Kidney (tissue), 14 donors: Measurements from ENCODE around the gene RALGAPB. TPM values are rescaled to one million over a fixed set of nuclear protein-coding genes. Genes with fewer than 3 reads are reported as not detected.

Source experiments
- DNase-seq, 5 donors: peaks; one replicate each; pipeline ENCODE4 v3.0.0-alpha.2; 2013 to 2020
- FAIRE-seq: peaks from 2 replicates; lab custom pipeline; 2012; peaks lifted over from hg19 to GRCh38; lab: Jason Lieb, UNC
- H3K27ac ChIP-seq, 2 donors: one replicate each; pipeline ENCODE4 v1.7.0; 2013; ENCODE audit warnings: low read depth in 2 of 2, low read length in 2 of 2, inconsistent platforms in 1 of 2
- H3K27me3 ChIP-seq: one replicate; pipeline ENCODE4 v1.7.1; 2013; ENCODE audit warnings: low read length, inconsistent platforms; ENCODE audit not compliant: control insufficient read depth, insufficient read depth
- H3K36me3 ChIP-seq, 3 donors: one replicate each; pipeline versions ENCODE4 v1.7.0 to v1.7.1; 2013; ENCODE audit warnings: low read length in 3 of 3, control low read depth in 1 of 3, inconsistent platforms in 1 of 3; ENCODE audit not compliant: insufficient read depth in 3 of 3, control insufficient read depth in 2 of 3
- H3K4me1 ChIP-seq, 3 donors: one replicate each; pipeline versions ENCODE4 v1.7.0 to v1.7.1; 2013; ENCODE audit warnings: low read length in 3 of 3, inconsistent platforms in 1 of 3, low read depth in 1 of 3; ENCODE audit not compliant: control insufficient read depth in 2 of 3, insufficient read depth in 2 of 3
- H3K4me3 ChIP-seq, 3 donors: one replicate each; pipeline versions ENCODE4 v1.7.0 to v1.8.1; 2013; ENCODE audit warnings: low read length in 3 of 3, control low read depth in 1 of 3, inconsistent platforms in 1 of 3
- H3K9ac ChIP-seq, 3 donors: one replicate each; pipeline versions ENCODE4 v1.7.0 to v1.7.1; 2013; ENCODE audit warnings: low read length in 3 of 3, control low read depth in 1 of 3, inconsistent platforms in 1 of 3
- H3K9me3 ChIP-seq, 3 donors: one replicate each; pipeline versions ENCODE4 v1.7.0 to v1.7.1; 2013; ENCODE audit warnings: low read length in 3 of 3, control low read depth in 1 of 3, inconsistent platforms in 1 of 3; ENCODE audit not compliant: control insufficient read depth in 2 of 3, insufficient read depth in 1 of 3
- intact Hi-C: fragments of 100-400 bp; cut with DNase I; formaldehyde crosslinking; loops from one replicate; pipeline ENCODE4 v1.11.1; 2022
- polyA plus RNA-seq: library from polyadenylated mRNA; stranded (reverse); fragments of 350-450 nt; fragmentation: Illumina TruSeq; extraction: RNeasy Lipid Tissue Mini Kit (QIAGEN cat#74804); gene quantifications from one replicate; pipeline ENCODE4 v1.2.3, GENCODE V29; 2014; ENCODE audit warnings: low read depth, low replicate concordance; ENCODE audit not compliant: insufficient read depth
- total RNA-seq: library from RNA; stranded (reverse); fragmentation: NEBNext Ultra II Directional; extraction: Animal tissue kit (Norgen Biotek cat#: 25700); gene quantifications from one replicate; pipeline ENCODE4 v1.2.1, GENCODE V29; 2021
- TF ChIP-seq, protein P1 (sequence below): IDR thresholded peaks from 3 replicates; pipeline ENCODE4 v1.5.1; 2012; ENCODE audit warnings: mild to moderate bottlenecking, moderate library complexity, borderline replicate concordance; ENCODE audit not compliant: insufficient read depth; ENCODE audit errors: extremely low read depth
- donor health status: control.
- donor health status: control.
- donor health status: control.
- donor health status: control.
- donor health status: control.
- donor health status: DM: yes; HTN: yes; CAD: no.
- donor health status: Normal renal cell carcinoma (clear cell type).

The RALGAPB gene
- total and polyA plus RNA-seq, 2 donors from 2014 or later = 9.4 to 43.3 TPM

DNA sequence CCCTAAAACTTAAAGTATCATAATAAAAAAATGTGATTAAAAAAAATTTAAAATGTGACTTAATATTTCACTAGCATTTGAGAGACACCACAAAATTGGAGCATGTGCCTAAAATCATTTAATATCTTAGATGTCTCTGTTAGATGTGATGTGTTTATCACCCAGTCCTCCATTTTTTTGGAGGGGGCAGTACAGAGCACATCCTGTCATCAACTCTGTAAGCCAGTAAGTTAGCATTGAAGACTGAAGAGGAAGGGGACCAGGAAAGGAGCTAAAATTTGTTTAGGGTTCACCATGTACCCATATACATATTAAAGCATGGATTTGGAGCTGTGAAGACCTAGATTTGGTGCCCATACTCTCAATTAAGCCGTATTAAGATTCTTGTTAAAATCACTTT is 77.6 kb downstream of the RALGAPB start:
- Histone ChIP-seq H3K4me1 (no peaks in the 10 kb centered on the region), H3K36me3 (peaks cover 6 to 39% (median 28%) of the 10 kb centered on the region in 3 donors), H3K27ac (no peak overlapping the region), H3K9me3 (no peaks in the 10 kb centered on the region), H3K9ac (no peak overlapping the region), H3K4me3 (no peak overlapping the region), H3K27me3 (no peaks in the 10 kb centered on the region)
- FAIRE-seq = no peak
- intact Hi-C loops = no loop called here
- DNase-seq = no peak
- TF ChIP-seq, protein P1, sequence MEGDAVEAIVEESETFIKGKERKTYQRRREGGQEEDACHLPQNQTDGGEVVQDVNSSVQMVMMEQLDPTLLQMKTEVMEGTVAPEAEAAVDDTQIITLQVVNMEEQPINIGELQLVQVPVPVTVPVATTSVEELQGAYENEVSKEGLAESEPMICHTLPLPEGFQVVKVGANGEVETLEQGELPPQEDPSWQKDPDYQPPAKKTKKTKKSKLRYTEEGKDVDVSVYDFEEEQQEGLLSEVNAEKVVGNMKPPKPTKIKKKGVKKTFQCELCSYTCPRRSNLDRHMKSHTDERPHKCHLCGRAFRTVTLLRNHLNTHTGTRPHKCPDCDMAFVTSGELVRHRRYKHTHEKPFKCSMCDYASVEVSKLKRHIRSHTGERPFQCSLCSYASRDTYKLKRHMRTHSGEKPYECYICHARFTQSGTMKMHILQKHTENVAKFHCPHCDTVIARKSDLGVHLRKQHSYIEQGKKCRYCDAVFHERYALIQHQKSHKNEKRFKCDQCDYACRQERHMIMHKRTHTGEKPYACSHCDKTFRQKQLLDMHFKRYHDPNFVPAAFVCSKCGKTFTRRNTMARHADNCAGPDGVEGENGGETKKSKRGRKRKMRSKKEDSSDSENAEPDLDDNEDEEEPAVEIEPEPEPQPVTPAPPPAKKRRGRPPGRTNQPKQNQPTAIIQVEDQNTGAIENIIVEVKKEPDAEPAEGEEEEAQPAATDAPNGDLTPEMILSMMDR = no peak

DNA sequence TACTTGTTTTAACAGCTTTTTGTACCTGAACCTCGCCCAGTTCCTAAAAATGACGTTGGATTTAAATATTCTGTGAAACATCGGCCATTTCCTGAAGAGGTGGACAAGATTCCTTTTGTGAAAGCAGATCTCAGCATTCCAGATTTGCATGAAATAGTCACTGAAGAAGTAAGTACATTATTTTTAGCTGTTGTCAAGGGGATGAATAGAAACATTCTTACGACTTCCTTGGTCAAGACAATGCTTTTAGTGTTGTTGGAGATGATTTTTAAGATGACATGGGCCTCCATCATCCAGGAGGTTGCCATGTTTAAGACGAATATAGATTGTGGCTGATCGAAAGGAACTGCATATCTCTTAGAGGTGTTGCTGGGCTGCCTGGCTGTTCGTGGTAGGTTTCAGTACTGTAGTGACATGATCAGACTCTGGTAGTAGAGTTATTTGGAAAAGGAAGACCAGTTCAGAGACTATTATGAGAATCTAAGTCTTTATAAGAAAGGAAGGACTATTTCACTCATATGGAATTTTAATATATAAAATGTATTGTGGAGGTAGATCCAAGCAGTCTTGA is 78.5 kb downstream of the RALGAPB start:
- Histone ChIP-seq H3K4me1 (no peaks in the 10 kb centered on the region), H3K27me3 (no peaks in the 10 kb centered on the region), H3K27ac (no peak overlapping the region), H3K36me3 (peaks cover 6 to 30% (median 23%) of the 10 kb centered on the region in 3 donors), H3K4me3 (no peak overlapping the region), H3K9ac (no peak overlapping the region), H3K9me3 (no peaks in the 10 kb centered on the region)
- DNase-seq (no peak), FAIRE-seq (no peak)
- intact Hi-C loops = no loop called here
- TF ChIP-seq, protein P1 = no peak

DNA sequence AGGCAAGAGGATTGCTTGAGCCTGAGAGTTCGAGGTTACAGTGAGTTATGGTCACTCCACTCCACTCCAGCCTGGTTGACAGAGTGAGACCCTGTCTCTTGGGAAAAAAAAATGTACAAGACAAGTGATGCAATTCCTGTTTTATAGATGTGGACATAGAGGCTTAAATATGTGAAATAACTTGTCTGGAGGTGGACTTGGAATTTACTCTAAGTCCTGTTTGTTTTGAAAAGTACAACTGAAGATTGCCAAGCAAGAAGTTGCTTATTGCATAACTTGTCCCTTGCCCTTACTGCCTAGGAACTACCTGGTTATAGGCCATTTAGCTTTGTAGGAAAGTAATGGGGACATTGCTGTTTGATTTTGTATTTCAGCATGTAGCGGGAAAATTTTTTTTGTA is 82.3 kb downstream of the RALGAPB start:
- TF ChIP-seq, protein P1 = no peak
- Histone ChIP-seq H3K4me1 (no peaks in the 10 kb centered on the region), H3K27ac (no peak overlapping the region), H3K27me3 (no peaks in the 10 kb centered on the region), H3K36me3 (peaks cover 9 to 30% (median 20%) of the 10 kb centered on the region in 3 donors), H3K9ac (no peak overlapping the region), H3K4me3 (no peak overlapping the region), H3K9me3 (no peaks in the 10 kb centered on the region)
- DNase-seq = no peak
- intact Hi-C loops = no loop called here
- no peak for FAIRE-seq

DNA sequence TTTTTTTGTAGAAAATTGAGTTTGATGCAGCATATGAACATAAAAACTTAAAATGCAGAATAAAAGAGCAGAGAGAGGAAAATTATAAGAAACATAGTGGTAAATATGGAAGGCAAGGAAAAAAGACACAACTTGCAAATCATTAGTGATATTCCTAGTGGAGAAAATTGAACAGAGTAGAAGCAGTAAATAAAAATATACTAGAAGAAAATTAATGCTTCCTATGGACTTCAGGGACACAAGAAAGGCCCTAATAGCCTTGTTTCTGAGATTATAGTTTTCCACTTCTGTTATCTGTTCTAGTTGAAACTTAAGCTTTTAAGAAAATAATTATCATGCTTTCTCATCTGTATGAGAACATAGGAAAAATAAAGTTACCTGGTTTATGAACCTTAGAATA is 82.8 kb downstream of the RALGAPB start:
- DNase-seq = no peak
- intact Hi-C loops = no loop called here
- H3K4me1 ChIP-seq = no peaks in the 10 kb centered on the region
- H3K9me3 ChIP-seq = no peaks in the 10 kb centered on the region
- H3K27ac ChIP-seq = no peak overlapping the region
- H3K4me3 ChIP-seq = no peak overlapping the region
- no peak overlapping the region for H3K9ac ChIP-seq
- H3K27me3 ChIP-seq = no peaks in the 10 kb centered on the region
- TF ChIP-seq, protein P1 = no peak
- no peak for FAIRE-seq
- H3K36me3 ChIP-seq = peaks cover 9 to 30% (median 24%) of the 10 kb centered on the region in 3 donors
